Measurements from ENCODE around the gene TST.

DNA sequence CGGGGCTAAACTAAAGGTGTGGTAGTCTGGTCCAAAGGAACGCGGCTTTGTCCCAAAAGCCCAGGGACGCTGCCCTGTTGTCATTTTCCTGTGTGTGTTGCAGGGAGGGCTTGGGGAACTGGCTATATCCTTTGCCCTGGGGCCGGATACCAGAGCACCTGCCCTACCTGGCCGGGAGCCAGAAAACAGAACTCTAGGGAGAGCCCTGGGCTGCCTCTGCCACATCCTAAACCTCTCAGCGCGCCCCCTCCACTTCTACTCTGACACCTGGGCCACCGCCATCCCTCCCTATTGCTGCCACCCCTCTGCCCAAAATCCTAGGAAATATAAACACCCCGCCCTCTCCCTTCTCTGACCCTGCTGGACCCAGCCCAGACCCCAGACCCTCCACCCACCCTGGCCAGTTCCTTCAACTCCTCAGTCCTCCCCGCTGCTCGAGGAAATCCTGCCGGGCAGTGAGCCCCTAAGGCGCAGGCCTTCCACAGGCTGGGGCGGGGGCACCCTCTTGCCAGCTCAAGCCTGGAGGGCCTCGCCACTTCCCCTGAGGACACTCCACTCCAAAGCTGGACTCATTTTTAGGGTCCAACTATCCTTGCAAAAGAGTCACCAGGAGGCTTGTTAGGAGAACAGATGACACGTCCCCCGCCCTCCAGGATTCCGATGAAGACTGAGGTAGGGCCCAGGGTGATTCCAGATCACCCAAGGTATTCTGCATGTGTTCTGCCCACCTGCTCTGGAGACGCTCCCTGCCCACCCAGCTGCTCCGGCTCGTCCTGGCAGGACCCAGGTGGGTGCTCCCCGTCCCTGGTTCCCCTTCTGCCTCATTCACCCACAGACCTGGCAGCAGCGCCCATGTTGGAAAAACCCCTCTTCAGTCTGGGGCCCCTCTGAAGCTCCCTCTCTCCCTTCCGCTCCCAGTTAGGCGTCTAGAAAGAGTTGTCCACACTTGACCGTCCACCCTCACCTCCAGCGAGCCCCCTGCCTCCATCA is 44.5 kb upstream of the TST start:
- TF ChIP-seq, protein P1, sequence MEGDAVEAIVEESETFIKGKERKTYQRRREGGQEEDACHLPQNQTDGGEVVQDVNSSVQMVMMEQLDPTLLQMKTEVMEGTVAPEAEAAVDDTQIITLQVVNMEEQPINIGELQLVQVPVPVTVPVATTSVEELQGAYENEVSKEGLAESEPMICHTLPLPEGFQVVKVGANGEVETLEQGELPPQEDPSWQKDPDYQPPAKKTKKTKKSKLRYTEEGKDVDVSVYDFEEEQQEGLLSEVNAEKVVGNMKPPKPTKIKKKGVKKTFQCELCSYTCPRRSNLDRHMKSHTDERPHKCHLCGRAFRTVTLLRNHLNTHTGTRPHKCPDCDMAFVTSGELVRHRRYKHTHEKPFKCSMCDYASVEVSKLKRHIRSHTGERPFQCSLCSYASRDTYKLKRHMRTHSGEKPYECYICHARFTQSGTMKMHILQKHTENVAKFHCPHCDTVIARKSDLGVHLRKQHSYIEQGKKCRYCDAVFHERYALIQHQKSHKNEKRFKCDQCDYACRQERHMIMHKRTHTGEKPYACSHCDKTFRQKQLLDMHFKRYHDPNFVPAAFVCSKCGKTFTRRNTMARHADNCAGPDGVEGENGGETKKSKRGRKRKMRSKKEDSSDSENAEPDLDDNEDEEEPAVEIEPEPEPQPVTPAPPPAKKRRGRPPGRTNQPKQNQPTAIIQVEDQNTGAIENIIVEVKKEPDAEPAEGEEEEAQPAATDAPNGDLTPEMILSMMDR (IDR thresholded peaks at IDR 0.05): no peak
- TF ChIP-seq EZH2 (IDR thresholded peaks at IDR 0.05; ENCODE audit: borderline replicate concordance, insufficient read depth, low read depth, low read length, poor library complexity, severe bottlenecking): no peak
